ENCODE results near the gene SYNJ2.

Gene SYNJ2

DNA sequence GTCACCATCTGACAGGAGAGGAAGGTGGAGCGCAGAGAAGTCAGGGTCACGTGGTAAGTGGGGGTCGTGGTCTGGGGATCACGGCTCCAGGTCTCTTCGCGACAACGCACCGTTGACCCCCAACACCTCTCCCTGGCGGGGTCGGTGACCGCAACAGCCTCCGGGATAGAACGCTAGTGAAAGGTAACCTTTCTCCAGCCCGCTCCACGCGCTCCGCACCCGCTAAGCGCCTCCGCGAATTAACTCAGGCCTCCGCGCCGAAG lies 600 bp upstream of the SYNJ2 start:
- no peak for DNase-seq

DNA sequence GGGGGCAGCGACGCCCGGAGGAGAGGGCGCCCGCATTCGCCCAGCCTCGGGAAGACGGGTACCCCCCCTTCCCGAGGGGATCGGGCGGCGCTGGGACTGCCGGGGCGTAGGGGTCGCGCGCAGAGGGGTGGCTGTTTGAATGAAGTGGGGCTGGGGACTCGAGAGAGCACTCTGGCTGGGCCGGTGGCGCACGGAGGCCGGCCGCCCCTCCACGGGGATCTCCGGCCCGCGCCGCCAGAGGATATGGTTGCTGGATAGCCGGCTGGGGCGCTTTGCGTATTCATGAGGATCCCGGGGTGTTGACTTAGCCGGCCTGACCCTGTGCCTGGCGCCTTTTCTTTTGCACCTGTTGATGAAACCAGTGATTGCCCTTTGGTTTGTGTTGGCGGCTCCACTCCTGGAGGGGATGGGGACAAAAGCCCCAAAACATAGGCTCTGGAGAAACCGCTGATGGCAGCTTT lies 469 bp downstream of the SYNJ2 start:
- peak in 1 of 51 donors; percentile 50 for DNase-seq

DNA sequence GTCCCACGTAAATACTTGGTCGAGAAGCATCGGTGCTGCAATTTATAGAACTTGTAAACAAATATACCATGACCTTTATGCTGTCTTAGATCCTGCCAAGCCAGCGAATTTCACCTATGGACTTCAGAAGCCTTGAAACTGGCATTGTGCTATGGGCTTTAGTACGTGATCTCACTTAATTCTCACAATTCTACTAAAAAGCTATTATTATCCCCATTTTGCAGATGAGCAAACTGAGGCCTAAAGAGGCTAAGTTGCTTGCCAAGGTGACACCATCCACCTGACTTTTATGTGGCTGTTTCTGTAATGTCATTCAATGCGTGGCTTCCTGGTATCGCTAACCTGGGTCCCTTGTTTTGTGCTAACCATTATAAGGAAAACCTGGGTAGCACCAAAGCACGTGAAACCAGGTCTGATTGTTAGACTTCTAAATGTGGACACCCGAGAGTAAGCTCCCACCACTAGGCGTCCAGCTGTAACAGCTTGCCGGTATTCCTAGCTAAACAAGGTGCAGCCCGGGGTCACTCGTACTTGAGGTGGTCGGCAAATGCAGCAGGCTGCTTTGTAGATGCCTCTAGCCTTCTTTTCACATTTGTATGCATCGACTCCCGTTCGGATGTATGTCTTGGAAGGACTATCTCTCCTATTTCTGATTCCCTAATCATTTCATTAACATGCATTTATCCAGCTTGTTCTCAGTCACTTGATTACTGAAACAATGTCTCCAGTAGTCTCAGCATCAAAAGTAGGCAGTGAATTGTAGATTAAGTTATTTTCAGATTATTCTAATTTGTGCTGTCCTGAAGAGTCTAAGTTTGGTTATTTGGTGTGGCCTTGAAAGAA lies 1.1 kb downstream of the SYNJ2 start:
- DNase-seq, result peak in 3 of 51 donors; percentile 14 to 66 (median 36)

DNA sequence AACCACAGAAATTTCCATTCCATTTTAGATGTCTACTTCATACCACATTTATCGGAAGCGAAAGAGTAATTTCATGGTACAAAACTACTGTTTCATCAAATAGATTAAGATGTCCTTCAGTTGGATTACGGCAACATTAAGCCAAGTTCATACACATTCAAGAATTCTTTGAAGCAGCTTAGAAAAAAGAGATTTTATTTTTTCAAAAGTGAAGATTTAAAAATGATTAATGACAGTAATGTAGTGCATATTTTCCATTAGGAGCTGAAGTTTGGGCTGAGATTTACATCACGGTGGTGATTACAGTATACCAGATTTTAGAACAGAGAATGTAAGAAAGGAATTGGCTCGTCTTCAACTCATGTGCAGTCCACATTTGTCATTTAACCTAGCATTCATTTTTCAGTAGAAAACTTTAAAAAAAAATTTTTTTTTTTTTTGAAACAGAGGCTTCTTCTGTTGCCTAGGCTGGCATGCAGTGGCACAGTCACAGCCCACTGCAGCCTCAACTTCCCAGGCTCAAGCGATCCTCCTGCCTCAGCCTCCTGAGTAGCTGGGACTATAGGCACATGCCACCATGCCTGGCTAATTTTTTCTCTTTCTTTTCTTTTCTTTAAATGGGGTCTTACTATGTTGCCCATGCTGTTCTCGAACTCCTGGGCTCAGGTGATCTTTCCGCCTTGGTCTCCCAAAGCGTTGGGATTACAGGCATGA lies 1.9 kb downstream of the SYNJ2 start:
- no peak for DNase-seq

DNA sequence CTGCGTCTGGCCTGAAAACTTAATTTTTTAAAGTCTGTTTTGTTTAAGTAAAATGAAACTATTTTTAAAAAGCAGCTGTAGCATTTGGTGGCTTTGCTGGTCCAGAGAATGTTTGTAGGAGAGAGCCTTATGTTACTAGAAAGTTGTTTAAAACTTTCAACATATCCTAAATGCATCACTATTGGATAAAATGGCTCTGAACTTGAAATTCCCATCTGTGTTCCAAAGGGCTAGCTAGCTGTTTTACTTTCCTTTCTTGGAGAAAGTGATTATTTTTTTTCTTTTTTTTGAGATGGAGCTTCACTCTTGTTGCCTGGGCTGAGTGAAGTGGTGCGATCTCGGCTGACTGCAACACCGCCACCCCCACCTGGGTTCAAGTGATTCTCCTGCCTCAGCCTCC lies 2.5 kb downstream of the SYNJ2 start:
- no peak for DNase-seq

DNA sequence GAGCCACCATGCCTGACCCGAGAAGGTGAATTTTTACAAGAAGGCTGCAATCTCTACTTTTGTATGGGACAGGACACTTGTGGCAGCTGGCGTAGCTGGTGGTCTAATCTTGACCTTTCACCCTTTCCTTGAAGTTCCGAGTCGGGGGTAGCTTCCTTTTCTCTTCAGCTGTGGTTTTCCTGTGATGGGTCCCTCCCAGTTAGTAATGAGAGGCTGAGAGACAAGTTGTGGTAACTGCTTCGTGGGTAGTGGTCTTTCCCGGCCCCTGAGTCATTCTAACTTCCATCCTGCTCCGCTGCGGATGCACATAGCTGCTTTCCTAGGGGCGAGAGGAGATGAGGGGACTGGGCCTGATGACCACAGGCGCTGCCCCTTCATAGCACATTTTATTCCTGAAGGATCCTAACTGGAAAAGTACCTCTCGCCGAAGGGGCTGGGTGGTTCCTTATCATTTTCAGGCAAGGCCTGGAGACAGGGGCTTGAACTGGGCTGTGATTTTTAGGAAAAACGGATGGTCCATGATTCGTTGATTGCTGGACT lies 3.1 kb downstream of the SYNJ2 start:
- no peak for DNase-seq

DNA sequence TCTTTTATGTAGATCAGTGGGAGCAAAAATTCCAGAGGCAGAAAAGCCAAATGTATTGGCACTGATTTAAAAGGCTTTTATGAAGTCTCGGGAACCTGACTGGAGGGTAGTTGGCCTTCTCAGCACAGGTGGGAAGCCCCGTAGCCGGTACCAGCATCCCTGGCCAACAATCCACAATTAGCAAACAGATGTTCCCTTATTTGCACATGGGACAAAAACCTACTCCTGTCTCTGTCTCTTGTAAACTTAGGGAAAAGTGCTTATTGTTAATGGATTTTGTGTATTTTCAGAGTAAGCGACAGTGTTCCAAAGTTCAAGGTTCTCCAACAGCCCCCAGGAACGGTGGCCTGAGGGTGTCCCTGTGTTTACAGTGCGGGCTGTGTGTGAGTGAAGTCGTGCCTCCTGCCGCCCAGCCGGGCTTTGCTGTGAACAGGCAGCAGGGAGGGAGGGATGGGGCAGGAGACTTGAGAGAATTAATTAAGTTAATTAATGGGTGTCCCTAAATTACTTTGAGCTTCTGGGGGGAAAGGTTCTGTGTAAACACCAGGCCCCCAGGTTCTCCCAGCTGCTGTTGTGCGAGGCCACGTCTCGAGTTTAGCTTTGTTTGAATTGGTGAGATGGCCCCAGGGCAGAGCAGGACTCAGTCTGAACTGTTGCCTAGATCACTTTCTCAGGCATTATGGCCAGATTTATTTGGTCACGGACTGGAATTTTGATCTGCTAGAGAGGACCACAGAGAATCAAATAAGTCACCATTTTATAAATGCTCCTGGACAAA lies 3.9 kb downstream of the SYNJ2 start:
- peak in 5 of 51 donors; percentile 20 to 47 (median 31) for DNase-seq

DNA sequence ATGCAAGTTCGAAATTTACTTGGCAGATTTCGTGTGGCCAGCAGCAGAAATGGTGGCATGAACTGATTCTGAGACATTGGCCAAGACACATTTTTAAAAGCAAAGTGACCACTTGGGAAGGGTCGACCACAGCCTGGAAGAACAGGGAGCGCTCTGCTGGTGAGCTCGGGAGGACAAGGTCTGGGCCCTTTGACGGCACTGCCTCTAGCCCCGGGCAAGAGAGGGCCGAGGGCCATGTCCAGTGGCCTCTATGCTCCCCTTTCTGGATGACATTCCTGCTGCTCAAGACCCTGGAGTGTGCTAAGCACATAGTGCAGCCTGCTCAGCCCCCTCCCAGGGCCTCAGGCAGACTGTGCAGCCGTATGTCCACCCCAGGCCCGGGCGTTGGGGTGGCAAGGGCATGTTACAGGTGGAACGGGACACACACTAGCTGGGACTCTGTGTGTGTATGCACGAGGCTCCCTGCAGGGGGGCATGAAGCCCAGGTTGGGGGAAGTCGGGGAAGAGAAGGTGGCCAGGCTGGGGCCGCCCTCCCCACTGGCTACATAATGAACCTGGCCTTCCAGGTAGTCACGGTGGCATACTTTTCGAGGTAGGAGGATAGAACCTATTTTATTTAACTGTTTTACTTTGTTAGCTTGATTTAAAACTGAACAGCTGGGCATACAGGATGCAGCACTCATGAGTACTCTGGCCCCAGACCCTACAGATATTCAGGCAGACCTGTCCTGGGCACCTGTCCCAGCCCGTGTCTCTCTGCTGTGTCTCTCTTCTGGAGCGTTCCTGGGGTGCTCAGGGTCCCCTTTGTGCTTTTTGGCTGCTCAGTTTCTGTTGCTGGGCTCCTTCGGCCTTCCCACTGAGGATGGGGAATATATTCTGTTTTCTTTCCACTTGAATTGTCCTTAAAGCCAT lies 6.4 kb downstream of the SYNJ2 start:
- DNase-seq, result no peak

DNA sequence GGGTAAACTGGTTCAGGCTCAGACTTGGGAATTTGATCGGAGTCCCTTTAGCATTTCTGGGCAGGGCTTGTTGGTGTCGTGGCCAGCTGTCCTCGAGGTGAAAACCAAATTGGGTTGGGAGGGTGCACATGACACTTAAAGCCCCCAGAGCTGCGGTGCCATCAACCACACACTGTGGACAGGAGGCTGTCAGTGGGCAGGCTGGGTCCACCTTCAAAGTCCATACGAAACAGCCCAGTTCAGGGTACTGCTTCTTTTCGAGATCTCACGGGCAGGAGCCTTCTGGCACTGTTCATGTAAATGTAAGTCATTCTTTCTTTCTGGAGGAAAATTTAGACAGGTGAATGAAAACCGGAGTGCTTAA lies 7.0 kb downstream of the SYNJ2 start:
- no peak for DNase-seq

DNA sequence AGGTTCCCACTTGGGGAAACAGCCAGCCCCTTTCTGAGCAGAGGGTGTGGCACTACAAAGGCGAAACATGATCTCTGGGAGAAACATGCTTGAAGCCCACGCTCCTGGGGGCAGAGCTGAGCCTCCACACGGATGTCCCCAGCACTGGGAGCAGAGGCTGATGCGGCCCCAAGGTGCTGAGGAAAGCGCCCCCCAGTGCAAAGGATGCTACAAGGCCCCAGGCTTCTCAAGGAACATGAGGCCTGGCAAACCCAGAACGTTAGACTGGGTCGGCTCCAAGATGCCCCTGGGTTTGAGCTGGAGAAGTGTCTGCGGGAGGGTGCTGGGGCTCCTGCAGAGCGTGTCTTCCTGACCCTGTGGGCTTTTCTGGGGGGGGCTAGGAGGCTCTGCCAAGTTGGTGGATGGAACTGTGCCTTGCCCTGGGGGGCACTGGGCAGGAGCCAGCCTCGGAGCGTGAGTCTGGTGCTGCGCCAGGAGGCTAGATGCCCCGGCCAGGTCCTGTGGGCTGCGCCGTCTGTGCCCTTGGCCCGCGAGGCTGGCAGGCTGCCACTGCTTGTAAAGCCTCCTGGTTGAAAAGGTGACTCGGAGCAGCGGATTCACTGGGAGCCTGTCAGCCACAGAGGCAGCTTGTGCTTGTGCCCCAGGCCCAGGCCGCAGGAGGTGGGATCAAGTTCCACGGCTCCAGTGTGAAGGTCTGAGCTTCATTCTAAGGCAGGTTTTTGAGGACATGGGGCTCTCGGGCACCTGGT lies 8.1 kb downstream of the SYNJ2 start:
- peak in 32 of 51 donors; percentile 21 to 82 (median 56) for DNase-seq

DNA sequence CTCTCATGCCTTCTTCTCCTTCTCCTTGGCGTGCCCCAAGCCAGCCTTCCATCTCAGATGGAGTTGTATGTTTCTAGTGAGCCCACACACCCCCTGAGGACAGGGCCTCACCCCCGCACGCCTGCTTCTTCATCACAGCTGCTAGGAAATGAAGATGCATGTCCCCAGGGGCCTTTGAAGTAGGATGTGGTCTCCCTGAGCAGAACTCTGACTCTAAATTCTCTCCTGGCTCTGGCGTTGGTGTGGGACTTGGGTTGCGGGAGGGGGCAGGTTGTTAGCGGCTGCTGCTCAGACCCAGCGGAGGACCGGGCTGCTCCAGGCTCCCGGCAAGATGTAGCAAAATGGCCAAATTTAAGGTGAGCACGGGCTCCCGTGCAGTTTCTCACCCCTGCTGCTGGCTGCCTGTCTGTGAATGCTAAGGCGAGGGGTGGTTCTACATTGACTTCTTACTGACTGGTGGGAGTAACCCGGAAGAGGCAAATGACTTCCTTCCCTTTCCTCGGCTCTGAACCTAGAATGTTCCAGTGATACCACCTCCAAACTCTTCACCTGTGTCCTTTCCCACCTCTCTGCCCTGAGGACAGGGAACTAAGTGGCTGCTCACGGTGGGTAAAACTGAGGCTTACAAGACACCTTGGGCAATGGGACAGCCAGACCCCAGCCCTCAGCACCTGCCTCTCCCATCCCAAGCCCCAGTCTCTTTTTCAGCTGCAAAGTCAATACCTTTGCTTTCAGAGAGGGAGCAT lies 8.8 kb downstream of the SYNJ2 start:
- no peak for DNase-seq

DNA sequence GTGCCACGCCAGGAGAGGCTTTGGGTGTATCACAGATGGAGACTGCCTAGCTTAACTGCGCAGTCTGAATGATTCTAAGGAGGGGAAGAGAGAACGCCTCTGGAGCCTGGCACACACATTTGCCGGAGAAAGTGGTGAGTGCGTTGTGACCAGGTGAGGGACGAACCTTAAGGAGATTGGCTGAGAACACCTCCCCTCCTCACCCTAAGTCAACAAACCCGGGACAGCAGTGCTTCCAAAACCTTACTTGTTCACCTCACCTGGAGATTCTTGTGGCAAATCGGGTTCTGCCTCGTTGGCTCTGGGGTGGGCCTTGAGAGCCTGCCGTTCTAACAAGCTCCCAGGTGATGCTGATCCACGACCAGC lies 9.4 kb downstream of the SYNJ2 start:
- DNase-seq, result no peak

DNA sequence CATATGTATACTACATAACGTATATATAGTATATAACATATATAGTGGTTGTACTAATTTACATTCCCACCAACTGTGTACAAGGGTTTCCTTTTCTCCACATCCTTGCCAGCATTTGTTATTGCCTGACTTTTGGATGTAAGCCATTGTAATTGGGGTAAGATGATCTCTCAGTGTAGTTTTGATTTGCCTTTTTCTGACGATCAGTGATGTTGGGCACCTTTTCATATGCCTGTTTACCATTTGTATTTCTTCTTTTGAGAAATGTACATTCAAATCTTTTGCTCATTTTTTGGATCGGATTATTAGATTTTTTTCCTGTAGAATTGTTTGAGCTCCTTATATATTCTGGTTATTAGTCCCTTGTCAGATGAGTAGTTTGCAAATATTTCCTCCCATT lies 11.4 kb downstream of the SYNJ2 start:
- no peak for DNase-seq

DNA sequence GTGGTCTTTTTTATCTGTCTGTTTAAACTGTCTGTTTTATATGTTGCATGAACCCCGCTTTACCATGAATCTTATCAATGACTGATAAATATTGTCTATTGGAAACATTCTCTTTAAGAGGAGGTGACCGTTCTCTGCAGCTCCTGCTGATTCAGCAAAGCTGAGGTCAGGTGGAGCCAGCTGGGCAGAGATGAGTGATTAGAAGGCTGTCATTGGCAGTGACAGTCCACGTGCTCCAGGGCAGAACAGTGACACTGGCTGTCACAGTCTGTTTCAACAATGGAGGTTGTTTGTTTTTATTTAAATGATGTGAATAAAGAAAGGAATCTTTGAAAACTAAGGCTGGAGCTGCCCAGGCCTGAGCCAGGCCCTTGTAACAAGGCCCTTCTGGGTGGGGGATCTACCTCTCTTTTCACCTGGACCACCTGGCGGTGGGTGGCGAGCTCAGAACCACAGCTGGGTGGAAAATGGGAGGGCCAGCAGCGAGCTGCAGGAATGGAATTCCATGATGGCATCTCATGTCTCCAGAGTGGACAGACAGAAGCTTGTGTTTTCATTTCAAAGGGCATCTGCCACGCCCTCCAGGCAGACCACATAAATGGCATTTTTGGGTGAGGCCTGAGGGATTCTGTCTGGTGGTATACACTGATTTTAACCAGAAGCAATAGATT lies 12.6 kb downstream of the SYNJ2 start:
- DNase-seq, result peak in 26 of 51 donors; percentile 13 to 78 (median 51)

DNA sequence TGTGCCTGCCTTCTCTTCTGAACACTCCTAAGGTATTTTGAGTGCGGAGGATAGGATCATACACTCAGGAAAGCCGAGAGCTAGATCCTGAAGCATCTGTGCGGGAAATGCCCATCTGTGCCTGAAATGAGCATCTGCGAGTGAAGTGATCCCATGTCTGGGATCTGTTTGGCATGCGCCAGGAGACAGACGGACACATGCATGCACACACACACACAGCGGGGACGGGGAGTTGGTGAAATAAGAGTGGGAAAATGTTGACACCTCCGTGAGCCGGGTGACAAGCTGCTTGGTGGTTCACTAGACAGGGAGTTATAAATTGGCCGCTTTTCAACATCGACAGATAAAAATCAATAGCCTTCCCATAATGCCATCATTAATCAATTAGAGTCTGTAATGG lies 13.8 kb downstream of the SYNJ2 start:
- no peak for DNase-seq

DNA sequence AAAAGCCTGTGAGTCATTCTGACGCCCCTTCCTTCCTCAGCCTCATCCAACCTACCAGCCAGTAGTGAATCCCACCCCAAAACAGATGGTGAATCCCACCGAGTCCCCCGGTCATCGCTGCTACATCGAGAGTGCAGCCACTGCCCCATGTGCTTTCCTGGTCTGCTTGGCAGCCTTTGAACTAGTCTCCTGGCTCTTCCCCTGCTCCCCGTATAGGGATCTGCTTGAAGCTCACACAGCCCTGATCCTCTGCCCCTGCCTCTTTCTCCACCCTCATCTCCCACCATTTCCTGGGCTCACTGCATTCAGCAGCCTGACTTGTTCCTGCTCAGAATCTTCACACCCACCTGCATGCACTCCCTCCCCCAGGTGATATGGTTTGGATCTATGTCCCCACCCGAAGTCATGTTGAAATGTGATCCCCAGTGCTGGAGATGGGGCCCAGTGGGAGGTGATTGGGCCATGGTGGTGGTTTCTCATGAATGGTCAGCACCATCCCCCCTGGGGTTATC lies 14.6 kb downstream of the SYNJ2 start:
- no peak for DNase-seq

DNA sequence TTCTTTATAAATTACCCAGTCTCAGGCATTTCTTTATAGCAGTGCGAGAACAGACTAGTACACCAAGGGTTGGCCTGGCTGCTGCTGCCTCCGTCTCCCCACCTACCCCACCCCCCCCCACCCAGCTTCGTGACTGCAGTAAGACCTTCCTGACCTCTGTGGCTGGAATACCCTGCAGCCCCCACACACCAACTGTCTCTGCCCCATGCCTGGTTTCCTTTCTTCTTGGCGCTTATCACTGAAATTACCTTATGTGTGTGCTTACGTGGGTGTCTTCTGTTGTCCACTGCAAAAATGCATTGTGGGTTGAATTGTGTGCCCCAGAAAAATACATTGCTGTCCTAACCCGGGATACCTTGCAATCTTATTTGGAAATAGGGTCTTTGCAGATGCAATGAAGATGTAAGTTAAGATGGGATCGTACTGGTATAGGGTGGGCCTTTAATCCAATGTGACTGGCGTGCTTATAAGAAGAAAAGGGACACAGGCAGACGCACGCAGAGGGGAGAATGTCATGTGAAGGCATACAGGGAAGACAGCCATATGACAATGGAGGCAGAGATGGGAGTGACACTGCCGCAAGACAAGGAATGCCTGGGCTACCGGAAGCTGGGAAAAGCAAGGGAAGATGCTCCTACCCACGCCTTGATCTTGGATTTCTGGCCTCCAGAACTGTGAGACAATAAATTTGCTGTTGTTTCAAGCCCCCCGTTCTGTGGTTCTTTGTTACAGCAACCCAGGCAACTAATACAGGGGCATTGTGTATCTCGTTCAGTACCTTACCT lies 15.4 kb downstream of the SYNJ2 start:
- no peak for DNase-seq
